Activated CD4-positive, alpha-beta memory T cell treated with anti-CD3 and anti-CD28 coated beads, Interleukin-2, amount 10 ng/mL, durations not matched to agents 7 days and 5 days (primary cell): Measurements from ENCODE around the gene THADA. TPM values are rescaled to one million over a fixed set of nuclear protein-coding genes. Genes with fewer than 3 reads are reported as not detected.

ENCODE experiments used
- CTCF ChIA-PET: fragments of 350-600 bp; sonication (Branson Sonifier 250); formaldehyde crosslinking; loops from one replicate; lab custom pipeline; 2021; ENCODE audit warnings: antibody characterized with exemption, inconsistent platforms; lab: Charles Lee
- POLR2A ChIA-PET: fragments of 350-600 bp; sonication (Branson Sonifier 250); formaldehyde crosslinking; loops from one replicate; lab custom pipeline; 2021; ENCODE audit warnings: antibody characterized with exemption; lab: Charles Lee
- DNase-seq: peaks from one replicate; pipeline ENCODE4 v3.0.0-alpha.2; 2020
- H3K27ac Mint-ChIP-seq: one replicate; pipeline ENCODE4 v1.8.0; 2021; ENCODE audit warnings: mild to moderate bottlenecking, mixed read lengths
- H3K27me3 Mint-ChIP-seq: one replicate; pipeline ENCODE4 v1.8.0; 2021; ENCODE audit warnings: mixed read lengths
- H3K36me3 Mint-ChIP-seq: one replicate; pipeline ENCODE4 v1.8.0; 2021; ENCODE audit warnings: low read depth, mixed read lengths
- H3K4me1 Mint-ChIP-seq: one replicate; pipeline ENCODE4 v1.8.0; 2021; ENCODE audit warnings: mixed read lengths
- H3K4me3 Mint-ChIP-seq: one replicate; pipeline ENCODE4 v1.8.0; 2021; ENCODE audit warnings: mild to moderate bottlenecking, mixed read lengths
- H3K9me3 Mint-ChIP-seq: one replicate; pipeline ENCODE4 v1.8.0; 2021; ENCODE audit warnings: mixed read lengths
- total RNA-seq, 2 experiments: library from RNA; stranded (reverse); gene quantifications; one replicate each; pipeline ENCODE4 v1.2.3, GENCODE V29; 2021

The THADA gene
- total RNA-seq, 2 experiments from 2014 or later, result 21.6 to 25.8 TPM

DNA sequence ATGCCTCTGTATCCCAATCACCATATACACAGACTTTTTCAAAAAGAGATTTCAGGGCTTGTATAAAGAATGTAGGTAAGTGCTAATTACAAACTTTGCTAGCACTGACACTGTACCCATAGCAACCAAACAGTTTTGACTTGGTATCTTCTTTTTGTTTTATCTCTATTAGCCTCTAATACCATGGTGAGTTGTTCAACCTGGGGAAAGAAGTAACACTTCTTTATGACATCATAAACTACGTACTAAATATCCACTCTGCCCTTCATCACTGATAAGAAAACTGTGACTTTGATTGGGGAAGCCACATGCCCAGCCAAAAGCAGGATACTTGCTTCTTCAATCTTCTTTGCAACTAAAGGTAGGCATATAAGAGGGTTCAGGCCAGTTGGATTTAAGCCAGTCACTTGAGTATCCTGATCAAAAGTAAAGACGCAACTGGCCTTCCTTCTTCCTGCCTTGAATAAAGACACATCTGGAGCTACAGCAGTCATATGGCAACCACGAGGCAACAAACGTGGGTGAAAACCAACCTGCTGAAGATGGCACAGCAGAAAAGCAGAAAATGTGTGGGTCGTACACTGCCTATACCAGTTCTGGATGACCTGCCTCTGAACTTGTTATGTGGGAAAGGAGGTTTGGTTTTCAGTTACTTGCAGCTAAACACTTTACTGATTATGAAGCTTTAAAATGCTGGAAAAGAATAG lies 16.4 kb downstream of the THADA start:
- no peaks in the 10 kb centered on the region for H3K9me3 Mint-ChIP-seq
- no peaks in the 10 kb centered on the region for H3K27me3 Mint-ChIP-seq
- peaks cover 18% of the 10 kb centered on the region for H3K4me1 Mint-ChIP-seq
- ChIA-PET CTCF (interaction anchor here (0.6 to 1.8 kb wide), 7 partner anchors 9 to 720 kb away, joined by 3 to 8 read pairs (median 3); no protein-coding TSS in a partner anchor), POLR2A (interaction anchor here (0.8 to 1.3 kb wide), 2 partner anchors 16 kb away, joined by 3 read pairs; partner anchors contain the start of gene THADA)
- no peak overlapping the region for H3K4me3 Mint-ChIP-seq
- peaks cover 61% of the 10 kb centered on the region for H3K36me3 Mint-ChIP-seq
- H3K27ac Mint-ChIP-seq, result peak overlapping the region; percentile 66
- no peak for DNase-seq

DNA sequence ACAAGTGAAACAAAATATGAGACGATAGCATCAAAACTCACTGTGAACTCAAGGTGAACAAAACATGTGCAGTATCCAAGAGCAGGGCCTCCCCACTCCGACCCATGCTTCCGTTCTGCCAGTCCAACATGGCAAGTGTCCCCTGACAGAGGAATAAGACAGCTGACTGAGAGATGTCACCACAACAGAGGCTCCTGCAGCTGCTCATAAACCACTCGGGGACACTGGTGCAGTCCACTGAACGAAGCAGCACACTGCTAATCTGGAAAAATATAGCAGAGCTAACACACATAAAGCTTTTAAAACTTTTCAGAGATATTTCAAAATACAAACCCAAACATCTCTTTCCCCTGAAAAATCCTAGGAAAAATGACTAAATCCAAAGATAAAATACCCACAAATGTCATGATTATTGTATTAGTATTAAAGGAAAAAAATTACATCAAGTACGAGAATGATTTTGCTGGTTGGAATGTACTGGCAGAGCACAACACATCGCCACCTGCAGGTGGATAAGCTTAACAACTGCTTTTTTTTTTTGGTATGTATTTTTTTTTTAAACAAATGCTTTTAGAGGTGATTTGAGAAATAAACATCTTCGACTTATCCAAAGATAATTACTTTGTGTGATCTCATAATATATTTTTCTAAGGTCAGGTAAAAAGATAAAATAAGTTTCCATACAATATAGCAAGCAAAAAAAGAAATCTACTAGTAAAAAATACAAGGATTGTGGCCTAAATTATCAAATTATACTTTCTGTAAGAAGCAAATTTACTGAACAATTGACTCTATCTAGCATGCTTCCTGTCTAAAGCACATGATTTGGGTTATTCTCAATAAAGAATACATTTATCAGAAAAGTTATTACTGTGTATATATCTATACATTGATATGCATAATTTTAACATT lies 18.6 kb downstream of the THADA start:
- Mint-ChIP-seq H3K27me3 (no peaks in the 10 kb centered on the region), H3K36me3 (peaks cover 63% of the 10 kb centered on the region)
- POLR2A ChIA-PET, result interaction anchor here (0.5 to 2.0 kb wide), 4 partner anchors 10 to 192 kb away, joined by 3 to 8 read pairs (median 4); partner anchors contain the start of gene THADA

DNA sequence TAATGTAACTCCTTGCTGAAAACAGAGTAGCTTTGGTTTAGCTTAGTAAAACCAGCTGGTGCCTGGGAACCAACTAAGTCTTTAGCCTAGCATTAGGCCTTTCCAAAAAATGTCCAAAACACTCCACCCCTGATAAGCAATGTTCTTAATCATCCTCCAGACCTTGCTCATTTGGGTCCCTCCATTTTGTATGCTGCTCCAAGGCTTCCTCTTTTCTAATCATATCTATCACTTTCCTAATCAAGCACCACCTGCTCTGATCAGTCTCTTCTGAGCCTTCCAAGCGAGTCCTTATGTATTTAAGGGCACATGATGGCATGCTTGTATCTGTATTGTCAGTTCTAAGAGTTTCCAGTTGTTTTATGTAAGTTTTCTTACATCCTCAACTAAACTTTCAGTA lies 23.6 kb downstream of the THADA start:
- Mint-ChIP-seq H3K27ac (no peak overlapping the region), H3K36me3 (peaks cover 72% of the 10 kb centered on the region), H3K4me3 (no peak overlapping the region), H3K9me3 (no peaks in the 10 kb centered on the region), H3K27me3 (no peaks in the 10 kb centered on the region), H3K4me1 (peaks cover 41% of the 10 kb centered on the region)
- ChIA-PET POLR2A (no interaction called here), CTCF (interaction anchor here (0.7 to 1.6 kb wide), 4 partner anchors 11 to 715 kb away, joined by 3 to 4 read pairs (median 3); no protein-coding TSS in a partner anchor)
- no peak for DNase-seq

More for the DNA sequence above, 18.6 kb downstream of the THADA start:
- Mint-ChIP-seq H3K4me3 (no peak overlapping the region), H3K27ac (no peak overlapping the region), H3K4me1 (peaks cover 21% of the 10 kb centered on the region), H3K9me3 (no peaks in the 10 kb centered on the region)
- CTCF ChIA-PET, result interaction anchor here (0.6 to 3.3 kb wide), 30 partner anchors 9 to 1731 kb away, joined by 3 to 31 read pairs (median 4); partner anchors contain the start of genes PLEKHH2 and THADA
- DNase-seq, result peak; percentile 30

DNA sequence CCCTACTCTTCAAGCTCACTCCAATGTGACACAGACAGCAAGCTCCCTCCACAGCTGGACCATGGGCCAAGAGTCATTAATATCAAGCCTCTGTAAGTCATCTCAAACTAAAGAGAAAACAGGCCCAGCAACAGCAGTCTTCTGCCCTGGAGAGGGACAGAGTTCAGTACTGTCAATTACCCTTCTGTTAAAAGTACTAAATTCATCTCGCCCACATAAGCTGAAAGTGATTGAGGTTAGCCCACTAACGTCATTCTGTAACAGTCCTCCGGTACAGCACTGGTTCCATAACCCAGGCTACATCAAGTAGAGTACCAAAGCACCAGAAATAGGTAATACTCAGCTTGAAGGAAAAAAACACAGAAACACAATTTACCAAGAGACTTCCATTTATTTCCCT lies 25.9 kb downstream of the THADA start:
- ChIA-PET CTCF (interaction anchor here (0.8 to 2.7 kb wide), 9 partner anchors 10 to 341 kb away, joined by 3 to 10 read pairs (median 4); partner anchors contain the start of gene THADA), POLR2A (interaction anchor here (0.6 to 2.9 kb wide), 9 partner anchors 9 to 343 kb away, joined by 3 to 17 read pairs (median 4); partner anchors contain the start of genes THADA and ZFP36L2)
- peaks cover 65% of the 10 kb centered on the region for H3K36me3 Mint-ChIP-seq
- peak; percentile 40 for DNase-seq
- peaks cover 54% of the 10 kb centered on the region for H3K4me1 Mint-ChIP-seq
- H3K4me3 Mint-ChIP-seq, result no peak overlapping the region
- H3K9me3 Mint-ChIP-seq, result no peaks in the 10 kb centered on the region
- H3K27me3 Mint-ChIP-seq, result no peaks in the 10 kb centered on the region
- H3K27ac Mint-ChIP-seq, result peak overlapping the region; percentile 72

DNA sequence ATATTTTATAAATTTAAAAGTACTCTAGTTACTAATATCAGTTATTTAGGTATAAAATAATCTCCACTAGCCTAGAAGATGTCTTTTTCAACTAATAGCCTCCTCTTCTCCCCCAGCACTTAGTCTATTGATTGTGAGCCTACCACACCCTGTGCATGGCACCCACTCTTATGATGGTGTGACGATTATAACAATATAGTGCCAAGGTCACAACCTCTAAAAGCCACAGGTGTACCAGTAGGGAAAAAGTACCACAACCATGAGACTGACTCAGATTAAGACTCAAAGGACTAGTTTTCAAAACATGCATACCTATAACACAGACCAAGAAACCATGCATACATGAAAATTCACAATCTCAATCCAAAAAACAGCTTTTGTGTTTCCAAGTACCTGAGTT lies 27.6 kb downstream of the THADA start:
- Mint-ChIP-seq H3K27me3 (no peaks in the 10 kb centered on the region), H3K9me3 (no peaks in the 10 kb centered on the region), H3K4me3 (no peak overlapping the region), H3K27ac (peak overlapping the region; percentile 45), H3K4me1 (peaks cover 70% of the 10 kb centered on the region), H3K36me3 (peaks cover 64% of the 10 kb centered on the region)
- CTCF ChIA-PET, result interaction anchor here (0.9 to 2.4 kb wide), 4 partner anchors 9 to 740 kb away, joined by 5 to 13 read pairs (median 6); no protein-coding TSS in a partner anchor
- DNase-seq, result no peak
- POLR2A ChIA-PET, result interaction anchor here (1.3 to 2.8 kb wide), 3 partner anchors 9 to 757 kb away, joined by 3 to 17 read pairs (median 5); partner anchors contain the start of gene THADA

DNA sequence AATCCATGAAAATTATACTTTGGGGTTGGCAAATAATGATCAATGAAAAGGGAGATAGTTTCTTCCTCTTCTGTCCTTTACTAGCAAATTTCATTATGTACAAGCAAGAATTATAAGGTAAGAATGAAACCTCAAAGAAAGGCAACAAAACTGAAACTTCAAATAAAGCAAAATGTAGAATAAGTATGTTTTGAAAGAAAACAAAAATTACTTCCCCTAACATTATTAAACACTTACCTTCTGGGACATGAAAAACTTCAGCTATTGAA lies 29.4 kb downstream of the THADA start:
- no peak overlapping the region for H3K27ac Mint-ChIP-seq
- peaks cover 64% of the 10 kb centered on the region for H3K36me3 Mint-ChIP-seq
- DNase-seq, result no peak
- ChIA-PET POLR2A (interaction anchor here (0.6 to 1.6 kb wide), 6 partner anchors 29 to 1384 kb away, joined by 3 to 7 read pairs (median 4); partner anchors contain the start of gene THADA), CTCF (interaction anchor here (0.6 to 4.7 kb wide), 5 partner anchors 11 to 337 kb away, joined by 3 to 31 read pairs (median 3); partner anchors contain the start of gene THADA)
- H3K27me3 Mint-ChIP-seq, result no peaks in the 10 kb centered on the region
- H3K4me3 Mint-ChIP-seq, result no peak overlapping the region
- peaks cover 79% of the 10 kb centered on the region for H3K4me1 Mint-ChIP-seq
- H3K9me3 Mint-ChIP-seq, result no peaks in the 10 kb centered on the region

DNA sequence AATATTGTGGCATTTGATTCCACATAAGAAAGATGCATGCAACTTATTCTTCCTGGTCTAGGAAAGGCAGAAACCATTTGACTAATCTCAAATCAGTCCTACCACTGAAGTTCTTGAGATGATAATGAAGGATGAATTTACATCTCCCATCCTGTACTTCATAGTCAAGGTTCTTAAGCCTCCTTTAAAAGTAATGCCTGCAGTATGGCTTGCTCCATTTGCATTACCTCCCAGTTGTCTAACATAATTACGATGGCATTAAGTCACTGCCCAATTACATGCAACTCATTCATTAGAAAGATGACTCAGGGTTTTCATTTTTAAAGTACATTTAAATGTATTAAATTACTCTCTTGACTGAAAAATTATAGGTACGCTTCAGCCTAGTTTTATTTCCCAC lies 32.2 kb downstream of the THADA start:
- POLR2A ChIA-PET, result interaction anchor here (0.9 kb wide), 1 partner anchor 32 kb away, joined by 3 read pairs; the partner anchor contains the start of gene THADA
- Mint-ChIP-seq H3K27ac (no peak overlapping the region), H3K36me3 (peaks cover 58% of the 10 kb centered on the region), H3K4me1 (peaks cover 81% of the 10 kb centered on the region), H3K4me3 (no peak overlapping the region), H3K9me3 (no peaks in the 10 kb centered on the region), H3K27me3 (no peaks in the 10 kb centered on the region)
- no peak for DNase-seq
- CTCF ChIA-PET, result interaction anchor here (1.0 to 4.7 kb wide), 2 partner anchors 14 to 17 kb away, joined by 3 to 31 read pairs; no protein-coding TSS in a partner anchor

DNA sequence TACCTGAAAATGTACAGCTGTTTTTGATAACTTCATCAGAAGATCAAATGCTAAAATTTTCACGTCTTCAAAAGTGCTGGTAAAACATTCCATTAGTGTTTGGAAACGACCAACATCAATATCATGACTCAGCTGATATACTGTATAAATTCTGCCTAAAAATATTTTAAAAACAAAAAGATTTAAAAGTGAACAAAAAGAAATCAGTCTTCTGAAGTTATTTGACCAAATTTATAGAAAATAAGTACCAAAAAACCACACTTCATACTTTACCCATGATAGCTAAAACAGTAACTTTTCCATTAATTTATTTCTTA lies 35.6 kb downstream of the THADA start:
- peaks cover 57% of the 10 kb centered on the region for H3K36me3 Mint-ChIP-seq

DNA sequence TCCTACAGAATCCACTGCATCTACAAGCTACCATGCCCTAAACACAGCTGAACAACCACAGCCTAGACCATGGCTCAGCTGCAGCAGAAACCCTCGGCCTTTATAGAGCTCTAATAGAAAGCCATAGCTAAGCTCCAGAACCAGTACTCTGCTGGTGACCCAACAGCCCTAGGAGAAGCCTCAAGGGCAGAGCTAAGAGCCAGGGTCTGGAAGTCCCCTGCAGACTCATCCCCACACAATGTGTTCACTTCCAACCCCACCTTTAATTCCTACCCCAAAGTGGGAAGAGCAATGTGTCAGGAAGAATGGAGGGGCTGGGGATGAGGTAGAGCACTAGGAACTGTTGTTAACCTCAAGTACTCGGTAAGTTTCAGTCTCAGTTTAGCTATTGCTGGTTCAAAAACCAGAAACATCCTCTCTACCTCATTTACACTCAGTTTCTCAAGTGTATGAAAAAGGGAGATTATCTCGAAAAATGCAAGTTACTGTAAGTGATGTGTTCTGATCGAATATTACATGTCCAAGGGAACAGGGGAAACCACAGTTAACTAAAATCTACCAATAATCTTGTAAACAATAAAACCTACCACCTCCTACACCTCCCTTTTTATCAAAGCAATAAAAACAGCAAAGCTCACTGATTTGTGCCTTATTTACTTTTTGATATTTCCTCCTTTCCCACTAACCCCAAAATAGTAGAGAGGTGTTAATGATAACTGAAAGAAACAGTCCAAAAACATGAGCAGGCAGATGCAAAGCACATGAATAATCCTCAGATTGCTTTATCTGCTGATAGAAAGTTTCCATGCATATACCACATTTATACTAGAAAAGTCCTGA lies 36.2 kb downstream of the THADA start:
- peaks cover 56% of the 10 kb centered on the region for H3K36me3 Mint-ChIP-seq
- peak overlapping the region; percentile 11 for H3K4me3 Mint-ChIP-seq
- ChIA-PET CTCF (interaction anchor here (0.8 to 2.1 kb wide), 10 partner anchors 11 to 750 kb away, joined by 3 to 10 read pairs (median 3); partner anchors contain the start of gene THADA), POLR2A (interaction anchor here (1.0 to 2.2 kb wide), 8 partner anchors 9 to 427 kb away, joined by 4 to 17 read pairs (median 6); partner anchors contain the start of genes THADA and ZFP36L2)
- DNase-seq, result no peak
- H3K9me3 Mint-ChIP-seq, result no peaks in the 10 kb centered on the region
- peaks cover 64% of the 10 kb centered on the region for H3K4me1 Mint-ChIP-seq
- peak overlapping the region; percentile 83 for H3K27ac Mint-ChIP-seq
- no peaks in the 10 kb centered on the region for H3K27me3 Mint-ChIP-seq

More for the DNA sequence above, 35.6 kb downstream of the THADA start:
- no peak for DNase-seq
- Mint-ChIP-seq H3K9me3 (no peaks in the 10 kb centered on the region), H3K27me3 (no peaks in the 10 kb centered on the region), H3K4me3 (no peak overlapping the region), H3K4me1 (peaks cover 67% of the 10 kb centered on the region), H3K27ac (peak overlapping the region; percentile 83)
- ChIA-PET POLR2A (interaction anchor here (1.0 to 2.2 kb wide), 6 partner anchors 8 to 134 kb away, joined by 5 to 17 read pairs (median 6); partner anchors contain the start of gene THADA), CTCF (interaction anchor here (0.8 to 2.1 kb wide), 9 partner anchors 10 to 750 kb away, joined by 3 to 10 read pairs (median 3); partner anchors contain the start of gene THADA)

DNA sequence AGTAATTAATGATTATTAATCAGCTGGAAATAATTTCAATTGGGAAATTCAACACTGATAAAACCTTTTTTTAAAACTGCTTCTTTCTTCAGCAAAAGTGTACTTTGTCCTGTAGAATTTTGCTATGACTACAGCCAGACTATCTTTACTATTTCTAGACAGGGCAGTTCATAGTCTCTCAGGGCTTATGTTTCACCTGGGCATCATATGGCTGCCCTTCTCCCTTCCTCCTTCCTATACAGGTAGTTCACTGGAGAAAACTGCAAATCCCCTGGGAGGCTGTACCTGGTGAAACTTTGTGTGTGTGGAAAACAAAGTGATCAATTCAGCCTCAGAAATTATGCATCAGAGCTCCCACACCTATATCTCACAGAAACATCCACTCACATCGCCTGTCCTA lies 38.6 kb downstream of the THADA start:
- no peak for DNase-seq
- Mint-ChIP-seq H3K27me3 (no peaks in the 10 kb centered on the region), H3K27ac (no peak overlapping the region), H3K4me3 (no peak overlapping the region), H3K4me1 (peaks cover 39% of the 10 kb centered on the region), H3K9me3 (no peaks in the 10 kb centered on the region), H3K36me3 (peaks cover 50% of the 10 kb centered on the region)
- POLR2A ChIA-PET, result interaction anchor here (1.2 to 1.6 kb wide), 3 partner anchors 12 to 39 kb away, joined by 3 to 4 read pairs (median 3); partner anchors contain the start of gene THADA
- CTCF ChIA-PET, result interaction anchor here (1.3 to 1.6 kb wide), 5 partner anchors 8 to 19 kb away, joined by 3 to 6 read pairs (median 4); no protein-coding TSS in a partner anchor

DNA sequence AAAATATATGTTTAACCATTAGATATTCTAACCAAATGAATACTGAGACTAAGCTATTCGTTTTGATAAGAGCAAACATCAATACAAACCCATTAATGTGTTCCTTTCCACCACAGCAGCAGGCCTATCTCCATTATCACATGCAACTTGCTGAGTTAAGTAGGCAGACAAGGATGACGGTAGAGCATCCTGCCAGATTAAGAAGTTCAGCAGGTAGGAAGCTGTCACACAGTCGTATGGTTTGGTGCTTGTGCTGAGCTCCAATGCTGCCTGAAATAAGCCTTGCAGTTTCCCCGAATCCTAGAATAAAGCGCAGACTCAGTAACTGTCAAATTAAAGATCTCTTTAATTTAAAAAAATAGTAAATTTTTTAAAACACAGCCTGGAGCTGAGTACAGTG lies 39.6 kb downstream of the THADA start:
- Mint-ChIP-seq H3K4me1 (peaks cover 30% of the 10 kb centered on the region), H3K27me3 (no peaks in the 10 kb centered on the region), H3K4me3 (no peak overlapping the region), H3K27ac (no peak overlapping the region), H3K9me3 (no peaks in the 10 kb centered on the region), H3K36me3 (peaks cover 51% of the 10 kb centered on the region)
- ChIA-PET CTCF (interaction anchor here (1.3 to 1.6 kb wide), 4 partner anchors 9 to 20 kb away, joined by 3 to 6 read pairs (median 4); no protein-coding TSS in a partner anchor), POLR2A (interaction anchor here (1.2 to 1.6 kb wide), 2 partner anchors 13 to 39 kb away, joined by 3 to 4 read pairs; partner anchors contain the start of gene THADA)
- DNase-seq, result no peak
